Measurements from ENCODE around the gene ECSCR.

Gene ECSCR

DNA sequence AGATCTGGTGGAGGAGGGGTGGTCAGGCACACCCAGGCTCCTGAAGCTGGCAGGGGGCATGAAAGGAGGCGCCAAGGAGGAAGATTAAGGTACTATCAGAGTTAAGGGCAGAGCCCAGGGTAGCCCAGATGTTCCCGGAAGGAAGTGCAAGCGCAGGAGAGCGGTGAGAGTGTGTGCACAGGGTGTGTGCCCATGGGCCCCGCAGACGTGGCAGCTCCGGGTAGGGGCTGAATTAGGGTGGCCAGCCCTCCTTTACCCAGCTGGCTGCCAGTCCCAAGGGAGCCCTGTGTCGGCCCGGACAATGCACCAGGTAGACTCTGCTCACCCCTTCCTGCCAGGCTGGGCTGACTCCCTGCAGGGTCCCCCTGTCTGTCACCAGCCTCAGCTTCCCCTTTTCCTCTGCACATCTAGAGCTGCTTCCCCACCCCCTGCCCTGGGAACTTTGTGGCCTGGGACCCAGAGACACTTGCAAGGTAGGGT, 8.3 kb upstream of the ECSCR start, which contains the start of gene SMIM33:
Gene SMIM33 (plus strand): TSS at position 184 of the 480 bp plus-strand sequence. CDS start 118 bp downstream, at position 302.
- TF ChIP-seq TAF1 (IDR thresholded peaks at IDR 0.05; ENCODE audit: borderline replicate concordance, low read depth, low read length) (no peak), POLR2AphosphoS5 (IDR thresholded peaks at IDR 0.05; ENCODE audit: low read depth, low read length) (no peak), POLR2A (IDR thresholded peaks at IDR 0.05; ENCODE audit: low read depth, low read length) (no peak)
- FAIRE-seq (peak; percentile 60), DNase-seq (ENCODE audit: insufficient read length) (no peak)

DNA sequence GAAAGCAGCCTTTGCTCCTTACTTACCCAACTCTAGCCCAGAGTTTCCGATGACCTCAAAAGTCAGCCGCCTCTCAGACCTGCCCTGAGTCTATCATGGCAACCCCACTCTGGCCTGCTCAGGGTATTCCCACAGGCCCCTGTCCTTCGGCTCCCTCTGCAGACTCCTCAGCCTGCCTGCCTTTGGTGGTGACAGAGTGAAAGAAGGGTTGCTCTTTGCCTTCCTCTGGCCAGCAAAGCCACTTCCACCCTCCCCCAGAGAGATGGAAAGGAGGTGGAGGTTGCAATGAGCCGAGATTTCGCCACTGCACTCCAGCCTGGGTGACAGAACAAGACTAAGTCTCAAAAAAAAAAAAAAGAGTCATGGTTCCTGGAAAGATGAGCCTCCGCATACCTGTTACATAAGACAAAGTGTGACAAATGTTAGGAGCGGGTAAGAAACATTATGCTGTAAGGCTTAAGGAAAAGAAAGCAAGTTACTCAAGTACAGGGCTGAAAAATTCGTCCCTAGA, 5.9 kb upstream of the ECSCR start:
- TF ChIP-seq TAF1 (IDR thresholded peaks at IDR 0.05; ENCODE audit: borderline replicate concordance, low read depth, low read length) = no peak
- TF ChIP-seq POLR2AphosphoS5 (IDR thresholded peaks at IDR 0.05; ENCODE audit: low read depth, low read length) = no peak
- no peak for TF ChIP-seq POLR2A (IDR thresholded peaks at IDR 0.05; ENCODE audit: low read depth, low read length)
- no peak for FAIRE-seq
- DNase-seq (ENCODE audit: insufficient read length) = no peak

GRCh38 chr5:139461698-139462097, 845 bp downstream of the ECSCR start:
- no peak for DNase-seq (ENCODE audit: insufficient read length)
- no peak for TF ChIP-seq POLR2AphosphoS5 (IDR thresholded peaks at IDR 0.05; ENCODE audit: low read depth, low read length)
- TF ChIP-seq POLR2A (IDR thresholded peaks at IDR 0.05; ENCODE audit: low read depth, low read length) = no peak
- TF ChIP-seq TAF1 (IDR thresholded peaks at IDR 0.05; ENCODE audit: borderline replicate concordance, low read depth, low read length) = no peak
- FAIRE-seq = no peak

DNA sequence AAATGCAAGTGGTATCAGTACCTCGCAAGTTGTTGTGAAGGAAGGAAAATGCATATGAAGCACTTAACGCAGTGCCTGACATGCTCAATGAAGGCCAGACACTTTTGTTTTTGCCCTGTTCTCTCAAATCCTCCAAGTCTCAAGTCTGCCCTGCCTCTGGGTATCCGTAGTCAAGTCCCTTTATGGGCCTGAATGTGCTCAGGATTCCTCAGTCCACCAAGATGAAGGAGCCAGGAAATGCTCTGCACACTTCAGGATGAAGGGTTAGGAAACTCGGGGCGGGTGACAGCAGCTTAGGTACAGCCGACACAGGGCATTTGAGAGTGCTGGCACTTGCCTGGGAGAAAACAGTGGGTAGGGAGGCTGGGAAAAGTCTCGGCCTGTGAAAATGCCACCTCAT, 1.4 kb downstream of the ECSCR start:
- TF ChIP-seq POLR2AphosphoS5 (IDR thresholded peaks at IDR 0.05; ENCODE audit: low read depth, low read length) (no peak), TAF1 (IDR thresholded peaks at IDR 0.05; ENCODE audit: borderline replicate concordance, low read depth, low read length) (no peak), POLR2A (IDR thresholded peaks at IDR 0.05; ENCODE audit: low read depth, low read length) (no peak)
- peak; percentile 17 for FAIRE-seq
- DNase-seq (ENCODE audit: insufficient read length) = no peak

GRCh38 chr5:139460455-139460854, 2.1 kb downstream of the ECSCR start:
- no peak for FAIRE-seq
- no peak for DNase-seq (ENCODE audit: insufficient read length)
- TF ChIP-seq POLR2A (IDR thresholded peaks at IDR 0.05; ENCODE audit: low read depth, low read length) = no peak
- TF ChIP-seq POLR2AphosphoS5 (IDR thresholded peaks at IDR 0.05; ENCODE audit: low read depth, low read length) = no peak
- TF ChIP-seq TAF1 (IDR thresholded peaks at IDR 0.05; ENCODE audit: borderline replicate concordance, low read depth, low read length) = no peak

- no peak for DNase-seq (ENCODE audit: insufficient read length)
- TF ChIP-seq TAF1 (IDR thresholded peaks at IDR 0.05; ENCODE audit: borderline replicate concordance, low read depth, low read length) (no peak), POLR2A (IDR thresholded peaks at IDR 0.05; ENCODE audit: low read depth, low read length) (no peak), POLR2AphosphoS5 (IDR thresholded peaks at IDR 0.05; ENCODE audit: low read depth, low read length) (no peak)
- peak; percentile 74 for FAIRE-seq
These were observed 3.0 kb downstream of the ECSCR start for GRCh38 chr5:139459451-139459934.

DNA sequence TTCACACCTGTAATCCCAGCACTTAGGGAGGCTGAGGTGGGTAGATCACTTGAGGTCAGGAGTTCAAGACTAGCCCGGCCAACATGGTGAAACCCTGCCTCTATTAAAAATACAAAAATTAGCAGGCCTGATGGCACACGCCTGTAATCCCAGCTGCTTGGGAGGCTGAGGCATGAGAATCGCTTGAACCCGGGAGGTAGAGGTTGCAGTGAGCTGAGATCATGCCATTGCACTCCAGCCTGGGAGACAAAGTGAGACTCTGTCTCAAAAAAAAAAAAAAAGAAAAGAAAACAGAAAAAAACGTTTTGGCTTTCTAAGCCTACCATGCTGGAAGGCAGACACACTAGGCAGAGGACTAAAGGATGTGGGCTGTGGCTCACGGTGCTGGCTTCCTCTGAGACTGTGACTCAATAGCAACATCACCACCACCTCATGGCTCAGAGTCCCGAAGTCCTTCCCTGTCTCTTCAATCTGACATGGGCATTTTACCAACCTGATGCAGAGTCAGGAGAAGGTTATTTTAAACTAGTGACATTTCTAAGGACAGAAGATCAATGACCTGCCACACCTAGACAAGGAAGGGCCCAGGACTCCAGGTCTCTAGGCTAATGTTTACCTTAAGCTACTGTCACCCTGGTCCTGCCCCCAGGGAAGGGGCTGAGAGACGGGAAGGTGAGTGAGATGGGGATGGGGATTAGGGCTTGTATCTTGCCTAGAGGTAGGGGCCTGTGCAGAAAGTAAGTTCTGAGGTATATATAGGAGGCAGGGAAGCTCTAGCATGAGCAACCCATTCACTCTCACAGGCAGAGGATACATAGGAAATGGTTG, 3.7 kb downstream of the ECSCR start:
- peak; percentile 63 for DNase-seq (ENCODE audit: insufficient read length)
- FAIRE-seq = peak; percentile 89
- no peak for TF ChIP-seq TAF1 (IDR thresholded peaks at IDR 0.05; ENCODE audit: borderline replicate concordance, low read depth, low read length)
- no peak for TF ChIP-seq POLR2AphosphoS5 (IDR thresholded peaks at IDR 0.05; ENCODE audit: low read depth, low read length)
- TF ChIP-seq POLR2A (IDR thresholded peaks at IDR 0.05; ENCODE audit: low read depth, low read length) = no peak

GRCh38 chr5:139457653-139458306, 4.8 kb downstream of the ECSCR start:
- TF ChIP-seq POLR2AphosphoS5 (IDR thresholded peaks at IDR 0.05; ENCODE audit: low read depth, low read length) (no peak), POLR2A (IDR thresholded peaks at IDR 0.05; ENCODE audit: low read depth, low read length) (no peak), TAF1 (IDR thresholded peaks at IDR 0.05; ENCODE audit: borderline replicate concordance, low read depth, low read length) (no peak)
- FAIRE-seq = no peak
- DNase-seq (ENCODE audit: insufficient read length) = no peak

DNA sequence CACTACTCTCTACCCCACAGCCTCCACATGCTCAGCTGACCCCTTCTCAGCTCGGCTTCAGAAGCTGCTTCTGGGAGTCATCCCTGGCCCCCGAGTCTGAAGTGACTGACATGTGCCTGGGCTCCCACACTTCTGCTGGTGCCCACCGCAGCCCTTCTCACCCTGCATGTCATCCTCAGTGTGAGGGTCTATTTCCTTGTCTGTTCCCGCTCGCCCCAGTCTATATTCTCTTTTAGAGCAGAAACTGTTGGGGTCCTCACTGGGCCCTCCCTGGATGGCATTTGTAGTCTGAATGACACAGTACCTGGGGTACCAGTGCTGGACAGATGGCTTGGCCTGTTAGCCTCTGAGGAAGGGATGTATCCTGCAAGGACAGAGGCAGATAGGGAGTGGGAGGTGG, 5.3 kb downstream of the ECSCR start:
- FAIRE-seq (no peak), DNase-seq (ENCODE audit: insufficient read length) (no peak)
- no peak for TF ChIP-seq POLR2A (IDR thresholded peaks at IDR 0.05; ENCODE audit: low read depth, low read length)
- no peak for TF ChIP-seq POLR2AphosphoS5 (IDR thresholded peaks at IDR 0.05; ENCODE audit: low read depth, low read length)
- no peak for TF ChIP-seq TAF1 (IDR thresholded peaks at IDR 0.05; ENCODE audit: borderline replicate concordance, low read depth, low read length)

- FAIRE-seq = no peak
- TF ChIP-seq TAF1 (IDR thresholded peaks at IDR 0.05; ENCODE audit: borderline replicate concordance, low read depth, low read length) (no peak), POLR2A (IDR thresholded peaks at IDR 0.05; ENCODE audit: low read depth, low read length) (no peak), POLR2AphosphoS5 (IDR thresholded peaks at IDR 0.05; ENCODE audit: low read depth, low read length) (no peak)
- DNase-seq (ENCODE audit: insufficient read length) = no peak
These were observed 5.8 kb downstream of the ECSCR start for GRCh38 chr5:139456776-139457175.

DNA sequence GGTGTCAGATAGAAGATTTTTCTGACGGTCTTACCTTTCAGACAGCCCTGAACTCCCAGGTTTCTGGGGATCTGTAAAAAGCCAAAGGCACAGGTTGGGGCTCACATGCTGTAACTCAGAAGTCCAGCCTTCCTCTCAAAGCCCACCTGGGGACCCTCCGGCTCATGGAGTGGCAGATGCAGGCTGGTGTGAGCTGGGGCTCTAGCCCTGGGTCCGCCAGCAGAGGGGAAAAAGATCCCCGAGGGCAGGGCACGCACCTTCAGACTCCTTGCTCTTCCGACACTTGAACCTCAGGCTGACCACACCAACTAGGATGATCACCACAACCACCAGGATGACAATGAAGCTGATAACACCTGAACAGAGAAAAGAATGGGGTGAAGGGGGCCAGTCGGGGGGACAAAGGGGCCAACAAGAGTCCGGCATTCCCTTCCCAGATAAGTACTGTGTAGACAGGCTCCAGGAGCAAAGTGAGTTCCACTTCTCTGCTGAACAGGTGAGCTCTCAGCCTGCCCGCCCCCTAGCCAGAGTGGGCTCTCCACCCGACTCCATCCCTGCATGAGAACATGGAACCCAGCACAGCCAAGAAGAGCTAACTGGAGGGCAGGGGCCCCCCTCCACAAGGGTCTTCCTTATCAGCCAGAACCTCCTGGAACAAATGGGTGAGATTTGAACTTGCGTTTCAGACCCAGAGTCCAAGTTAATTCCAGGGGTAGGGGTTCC, 7.8 kb downstream of the ECSCR start:
- no peak for TF ChIP-seq TAF1 (IDR thresholded peaks at IDR 0.05; ENCODE audit: borderline replicate concordance, low read depth, low read length)
- no peak for TF ChIP-seq POLR2AphosphoS5 (IDR thresholded peaks at IDR 0.05; ENCODE audit: low read depth, low read length)
- no peak for TF ChIP-seq POLR2A (IDR thresholded peaks at IDR 0.05; ENCODE audit: low read depth, low read length)
- FAIRE-seq = no peak
- DNase-seq (ENCODE audit: insufficient read length) = no peak
